B cell (primary cell): ENCODE data around the gene UGT1A6.

Source experiments
- EZH2 ChIP-seq: IDR thresholded peaks from 2 replicates; pipeline ENCODE4 v1.6.1; 2012; ENCODE audit warnings: borderline replicate concordance, low read depth, mild to moderate bottlenecking, moderate library complexity, low read length; ENCODE audit not compliant: insufficient read depth, poor library complexity, severe bottlenecking
- TF ChIP-seq, protein P1 (sequence below): fragments of 200-600 bp; IDR thresholded peaks from one replicate; pipeline ENCODE4 v1.8.0; 2022; ENCODE audit warnings: antibody characterized with exemption, mild to moderate bottlenecking

DNA sequence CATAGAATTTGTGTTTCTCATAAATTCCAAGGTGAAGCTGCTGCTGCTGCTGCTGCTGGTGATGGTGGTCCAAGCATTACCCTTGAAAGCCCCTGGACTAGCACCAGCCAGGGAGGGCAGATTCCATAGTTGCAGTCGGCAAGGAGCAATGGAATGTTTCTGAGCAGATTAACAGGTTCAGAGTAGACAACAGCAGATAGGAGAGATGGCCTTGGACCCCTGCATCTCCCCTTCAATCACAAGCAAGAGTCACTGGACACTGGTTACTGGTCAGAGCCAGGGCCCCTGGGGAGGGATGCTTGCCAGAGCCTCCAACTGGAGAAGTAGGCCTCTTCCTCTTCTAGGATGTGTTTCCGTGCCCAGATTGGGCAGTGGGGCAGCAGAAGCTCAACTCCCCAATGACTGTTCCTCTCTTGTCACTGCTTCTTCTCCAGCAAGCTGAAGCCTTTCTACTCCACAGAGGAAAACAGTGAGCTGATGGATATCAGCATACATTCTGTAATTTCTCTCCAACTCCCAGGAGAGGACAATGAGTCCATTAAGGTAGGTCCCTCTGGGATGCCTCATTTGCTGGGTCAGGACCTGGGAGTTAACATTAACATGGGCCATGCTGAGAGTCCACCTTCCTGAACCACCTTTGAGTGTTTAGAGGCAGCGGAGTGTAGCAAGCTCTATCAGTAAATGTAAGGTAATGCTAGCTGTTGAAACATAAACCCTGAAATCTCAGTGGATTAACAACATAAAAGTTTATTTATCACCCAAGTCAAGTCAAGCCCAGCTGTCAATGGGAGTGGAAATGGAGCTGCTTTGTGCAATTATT is 120.8 kb downstream of the UGT1A6 start:
- TF ChIP-seq, protein P1, sequence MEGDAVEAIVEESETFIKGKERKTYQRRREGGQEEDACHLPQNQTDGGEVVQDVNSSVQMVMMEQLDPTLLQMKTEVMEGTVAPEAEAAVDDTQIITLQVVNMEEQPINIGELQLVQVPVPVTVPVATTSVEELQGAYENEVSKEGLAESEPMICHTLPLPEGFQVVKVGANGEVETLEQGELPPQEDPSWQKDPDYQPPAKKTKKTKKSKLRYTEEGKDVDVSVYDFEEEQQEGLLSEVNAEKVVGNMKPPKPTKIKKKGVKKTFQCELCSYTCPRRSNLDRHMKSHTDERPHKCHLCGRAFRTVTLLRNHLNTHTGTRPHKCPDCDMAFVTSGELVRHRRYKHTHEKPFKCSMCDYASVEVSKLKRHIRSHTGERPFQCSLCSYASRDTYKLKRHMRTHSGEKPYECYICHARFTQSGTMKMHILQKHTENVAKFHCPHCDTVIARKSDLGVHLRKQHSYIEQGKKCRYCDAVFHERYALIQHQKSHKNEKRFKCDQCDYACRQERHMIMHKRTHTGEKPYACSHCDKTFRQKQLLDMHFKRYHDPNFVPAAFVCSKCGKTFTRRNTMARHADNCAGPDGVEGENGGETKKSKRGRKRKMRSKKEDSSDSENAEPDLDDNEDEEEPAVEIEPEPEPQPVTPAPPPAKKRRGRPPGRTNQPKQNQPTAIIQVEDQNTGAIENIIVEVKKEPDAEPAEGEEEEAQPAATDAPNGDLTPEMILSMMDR, result no peak
- no peak for TF ChIP-seq EZH2
